Embryonic facial prominence (tissue), 1 donor: ENCODE measurements around the gene DDX19B.
"Not testable (repeated sequence)": the region's sequence is repeated elsewhere in the genome, so short reads cannot be mapped to it uniquely, and the experiment has no call there.

Experiments
- DNase-seq: peaks from one replicate; pipeline ENCODE4 v3.0.0-alpha.2; 2016; ENCODE audit errors: extremely low spot score

DDX19B gene

DNA sequence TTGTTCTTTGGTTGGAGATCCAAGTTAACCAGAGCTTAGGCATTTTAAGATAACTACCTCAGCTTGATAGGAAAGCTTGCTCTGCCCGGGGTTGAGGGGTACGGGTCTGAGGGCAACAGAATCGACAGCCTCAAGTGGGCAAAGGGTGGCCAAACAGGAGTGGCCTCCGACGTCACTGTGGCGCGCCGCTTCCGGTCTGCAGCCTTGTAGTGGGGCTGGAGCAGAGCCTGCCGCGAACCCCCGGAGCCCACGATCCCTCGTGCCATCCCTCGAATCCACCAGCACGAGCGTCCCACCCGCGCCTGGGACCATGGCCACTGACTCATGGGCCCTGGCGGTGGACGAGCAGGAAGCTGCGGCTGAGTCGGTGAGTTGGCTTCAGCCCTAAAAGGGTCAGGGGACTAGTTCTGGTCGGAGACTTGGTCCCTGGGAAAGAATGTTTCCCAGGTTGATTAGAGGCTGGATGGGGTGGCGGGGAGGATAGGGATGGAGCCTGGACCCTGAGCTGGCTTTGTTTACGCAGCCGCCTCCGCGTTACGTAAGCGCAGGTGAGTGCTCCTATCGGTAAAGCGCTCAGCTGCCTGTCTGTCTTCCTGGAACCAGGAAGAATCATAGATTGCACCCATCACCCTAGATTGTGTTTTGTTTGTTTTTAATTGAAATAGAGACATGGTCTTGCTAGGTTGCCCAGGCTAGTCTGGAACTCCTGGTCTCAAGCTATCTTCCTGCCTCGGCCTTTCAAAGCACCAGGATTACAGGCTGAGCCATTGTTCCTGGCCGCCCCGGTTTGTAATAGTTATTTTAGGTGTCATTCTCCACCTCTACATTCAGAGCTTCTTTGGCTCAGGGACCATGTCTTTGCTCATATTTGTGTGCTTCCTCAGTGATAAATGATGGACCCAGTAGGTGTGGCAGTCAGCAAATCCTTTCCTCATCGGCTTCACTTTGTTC lies at the start of gene DDX19B:
DDX19B (plus strand) TSS at position 199 of the 951 bp plus-strand sequence; CDS start at position 311, 112 bp downstream.
- DNase-seq, result peak; percentile 68

- DNase-seq, result not testable (repeated sequence)
Observed at GRCh38 chr16:70249697-70250096, 49.3 kb upstream of the DDX19B start.

DNA sequence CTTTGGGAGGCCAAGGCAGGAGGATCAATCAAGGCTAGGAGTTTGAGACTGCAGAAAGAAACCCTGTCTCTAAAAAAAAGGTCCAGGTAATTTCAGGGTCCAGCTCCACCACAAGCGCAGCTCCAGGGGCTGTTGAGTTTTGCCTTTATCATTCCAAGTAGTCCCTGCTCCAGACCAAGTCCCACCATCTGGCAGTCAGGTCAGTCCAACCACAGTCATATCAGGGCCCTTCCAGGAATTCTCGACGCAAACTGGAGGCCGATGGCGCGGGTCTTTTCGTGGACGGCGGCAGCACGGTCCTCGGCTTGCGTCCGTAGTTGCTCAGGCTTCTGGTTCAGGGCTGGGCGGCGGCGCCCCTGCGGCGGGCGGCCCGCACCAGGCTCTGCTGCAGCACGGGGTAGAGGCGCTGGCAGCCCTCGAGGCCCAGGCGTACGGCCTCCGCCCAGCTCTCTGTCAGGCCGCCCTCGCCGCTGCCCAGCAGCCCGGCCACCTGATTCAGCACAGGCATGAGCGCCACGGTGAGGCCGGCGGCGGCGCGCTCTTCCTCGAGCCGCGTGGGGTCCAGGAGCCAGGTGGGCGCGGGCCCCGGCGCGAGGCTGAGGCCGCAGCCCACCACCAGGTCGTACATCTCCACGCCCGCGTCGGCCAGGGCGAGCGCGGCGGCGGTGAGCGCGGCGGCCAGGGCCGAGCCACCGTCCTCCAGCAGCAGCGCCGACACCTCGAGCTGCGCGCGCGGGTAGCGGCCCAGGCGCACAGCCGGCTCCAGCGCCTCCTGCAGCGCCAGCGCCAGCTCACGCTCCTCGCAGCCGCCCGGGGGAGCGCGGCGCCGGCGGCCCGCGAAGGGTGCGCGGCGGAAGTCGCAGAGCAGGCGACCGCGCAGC lies 48.0 kb upstream of the DDX19B start:
- DNase-seq, result no peak

- DNase-seq, result peak; percentile 85
Observed at GRCh38 chr16:70251629-70252354, 47.2 kb upstream of the DDX19B start, which contains the start of gene EXOSC6. EXOSC6 (minus strand) TSS chr16:70251940; CDS start chr16:70251900, 40 bp downstream.

DNA sequence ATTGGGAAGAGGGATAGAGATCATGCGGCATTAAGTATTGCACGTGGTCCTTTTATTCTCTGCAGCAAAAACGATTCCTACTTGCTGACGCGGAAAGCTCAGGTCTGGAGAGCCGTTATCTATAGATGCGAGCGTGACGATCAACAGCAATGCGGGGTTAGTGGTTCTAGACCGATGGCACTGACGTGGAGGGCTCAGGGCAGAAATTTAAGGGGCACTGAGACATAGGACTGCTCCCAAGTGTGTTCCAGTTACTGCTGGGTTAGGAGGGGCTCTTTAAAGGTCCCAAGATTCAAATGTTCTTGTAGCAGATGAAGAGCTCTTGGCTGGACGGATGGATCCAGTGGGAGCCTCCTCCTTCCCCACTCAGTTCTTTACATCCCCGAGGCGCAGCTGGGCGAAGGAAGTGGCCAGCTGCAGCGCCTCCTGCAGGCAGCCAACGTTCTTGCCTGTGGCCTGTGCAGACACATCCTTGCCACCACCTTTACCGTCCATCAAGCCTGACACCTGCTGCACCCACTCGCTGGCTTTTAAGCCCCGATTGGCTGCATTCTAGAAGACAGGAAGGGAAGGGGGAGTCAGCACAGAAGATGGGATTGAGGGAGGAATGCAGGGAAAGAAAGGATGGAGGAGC lies 46.5 kb upstream of the DDX19B start:
- no peak for DNase-seq

DNA sequence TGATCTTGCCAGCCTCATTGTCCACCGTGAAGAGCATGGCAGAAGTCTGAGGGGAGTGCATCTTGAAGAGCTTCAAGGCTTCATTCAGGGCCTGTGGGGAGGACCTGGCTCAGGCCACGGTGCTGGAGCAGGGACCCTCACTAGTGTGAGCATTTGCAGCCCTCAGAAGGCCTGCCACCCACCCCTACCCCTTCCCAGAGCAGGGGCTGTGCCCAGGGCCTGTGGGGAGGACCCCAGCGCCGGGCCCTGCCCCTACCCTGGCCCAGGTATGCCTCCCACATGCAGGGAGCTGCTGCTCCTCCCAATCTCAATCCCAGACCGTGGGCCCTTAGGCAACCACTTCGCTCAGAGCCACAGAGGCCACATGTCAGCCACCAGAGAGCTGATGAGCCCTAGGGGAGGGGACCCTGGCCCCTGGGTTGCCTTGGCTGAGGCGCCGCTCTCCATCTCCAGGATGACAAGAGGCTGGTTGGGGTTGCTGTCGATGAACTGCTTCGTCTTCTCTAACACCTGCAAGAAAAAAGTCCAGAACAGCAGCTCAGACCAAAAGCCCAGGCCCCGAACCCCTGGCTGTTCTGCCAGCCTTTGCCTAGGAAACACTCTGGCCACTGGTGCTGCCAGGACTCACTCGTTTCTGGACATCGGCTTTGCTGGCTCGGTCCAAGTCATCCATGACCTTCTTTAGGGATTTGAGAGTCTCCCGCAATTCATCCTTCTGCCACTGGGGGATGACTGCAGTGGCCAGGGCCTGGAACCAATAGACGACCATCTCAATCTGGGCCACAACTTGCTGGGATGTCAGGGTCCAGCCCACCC lies 45.5 kb upstream of the DDX19B start:
- no peak for DNase-seq

DNA sequence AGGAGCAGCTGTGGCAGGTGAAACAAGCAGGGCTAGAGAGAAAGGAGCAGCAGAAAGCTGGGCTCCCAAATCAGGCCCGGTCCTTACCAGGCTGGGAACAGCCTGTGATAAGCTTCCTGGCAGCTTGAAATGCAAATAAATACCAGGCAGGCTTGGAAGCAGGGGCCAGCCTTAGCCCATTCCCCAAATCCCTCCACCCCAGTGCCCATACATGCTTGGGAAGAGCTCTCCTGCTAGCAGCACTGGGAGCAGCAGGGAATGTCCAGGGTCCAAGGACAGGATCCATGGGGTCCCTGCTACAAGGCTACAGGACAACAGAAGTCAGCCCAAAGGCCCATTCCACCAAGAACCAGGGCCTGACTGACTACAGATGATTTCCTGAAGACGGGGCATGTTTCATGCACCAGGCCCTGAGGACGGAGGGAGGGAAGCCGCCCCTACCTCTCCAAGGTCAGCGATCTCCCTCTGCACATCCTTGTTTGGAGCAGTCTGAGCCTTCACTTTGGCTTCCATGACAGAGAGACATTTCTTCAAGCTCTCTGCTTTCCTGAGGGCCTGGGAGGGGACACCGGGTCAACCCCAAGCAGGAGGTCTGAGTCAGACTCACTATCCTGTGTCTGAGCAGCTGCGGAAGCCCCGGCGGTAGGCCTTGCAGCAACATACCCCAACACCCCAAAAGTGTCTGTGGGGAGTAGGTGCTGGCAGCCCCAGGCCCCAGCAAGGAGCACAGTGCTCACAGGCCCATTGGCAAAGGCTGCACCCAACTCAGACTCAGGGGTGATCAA lies 44.6 kb upstream of the DDX19B start:
- no peak for DNase-seq

GRCh38 chr16:70254965-70255286 lies 44.1 kb upstream of the DDX19B start:
- no peak for DNase-seq

- DNase-seq, result no peak
Observed at GRCh38 chr16:70255574-70255973, 43.4 kb upstream of the DDX19B start.

GRCh38 chr16:70257391-70257790 lies 41.6 kb upstream of the DDX19B start:
- no peak for DNase-seq

- no peak for DNase-seq
Observed at GRCh38 chr16:70258065-70258464, 40.9 kb upstream of the DDX19B start.

GRCh38 chr16:70258946-70259345 lies 40.0 kb upstream of the DDX19B start:
- DNase-seq, result no peak

GRCh38 chr16:70259903-70260302 lies 39.1 kb upstream of the DDX19B start:
- not testable (repeated sequence) for DNase-seq

DNA sequence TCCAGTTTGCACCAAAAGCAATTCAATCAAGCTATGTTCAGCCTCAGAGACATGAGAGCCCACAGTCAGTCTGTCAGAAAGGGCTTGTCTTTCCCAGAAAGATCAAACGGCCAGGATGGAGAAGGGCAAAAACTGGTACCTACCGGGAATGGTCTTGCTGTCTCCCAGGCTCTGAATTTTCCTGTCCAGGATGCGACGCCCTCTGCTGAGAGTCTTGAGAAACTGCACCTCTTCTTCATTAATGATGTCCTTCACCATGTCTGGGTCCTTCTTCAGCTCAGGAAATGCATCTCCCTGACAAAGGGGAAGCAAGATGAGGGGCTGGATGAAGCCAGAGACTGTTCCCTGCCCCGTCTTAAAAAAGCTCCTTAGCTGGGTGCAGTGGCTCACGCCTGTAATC lies 31.5 kb upstream of the DDX19B start:
- DNase-seq, result no peak

- DNase-seq, result not testable (repeated sequence)
Observed at GRCh38 chr16:70267922-70268321, 31.1 kb upstream of the DDX19B start.

- DNase-seq, result no peak
Observed at GRCh38 chr16:70269471-70269870, 29.5 kb upstream of the DDX19B start.

DNA sequence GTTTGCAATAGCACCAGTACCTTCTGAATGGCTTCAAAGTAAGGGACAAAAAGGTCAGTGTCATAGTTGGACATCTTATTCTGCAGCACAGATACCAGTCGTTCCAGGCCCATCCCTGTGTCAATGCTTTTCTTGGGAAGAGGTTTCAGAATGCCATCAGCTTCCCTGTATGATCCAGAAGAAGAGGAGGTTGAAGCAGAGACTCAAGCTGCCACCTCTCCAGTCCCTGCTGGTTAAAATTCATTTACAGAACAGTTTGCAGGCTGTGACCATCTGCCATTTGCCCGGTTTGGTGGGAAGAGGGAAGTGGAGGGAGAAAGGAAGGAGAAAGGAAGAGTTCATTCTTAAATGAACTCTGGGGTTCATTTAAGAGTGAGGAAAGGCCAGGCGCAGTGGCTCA lies 28.8 kb upstream of the DDX19B start:
- DNase-seq, result no peak

DNA sequence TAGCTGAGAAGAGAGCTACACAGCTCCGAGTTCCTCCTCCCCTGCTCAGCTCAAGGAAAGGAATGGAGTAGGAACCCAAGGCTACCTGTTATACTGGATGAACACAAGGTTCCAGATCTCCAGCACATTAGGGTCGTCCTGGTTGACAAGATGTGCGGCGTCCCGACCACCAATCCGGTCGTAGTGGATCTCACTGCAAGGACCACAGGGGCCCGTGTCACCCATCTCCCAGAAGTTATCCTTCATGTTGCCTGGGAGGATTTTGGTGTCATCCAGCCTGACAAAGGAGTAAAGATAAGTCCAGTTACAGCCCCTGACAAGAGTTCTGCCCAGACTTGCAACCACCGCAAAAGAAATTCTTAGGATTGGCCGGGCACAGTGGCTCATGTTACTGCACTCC lies 27.3 kb upstream of the DDX19B start:
- no peak for DNase-seq

- DNase-seq, result no peak
Observed at GRCh38 chr16:70276392-70276791, 22.6 kb upstream of the DDX19B start.
